Breast epithelium (tissue), 4 donors: ENCODE results near the gene DHRS12. TPM values are rescaled to one million over a fixed set of nuclear protein-coding genes. Genes with fewer than 3 reads are reported as not detected.

Experiments
- DNase-seq, 2 donors: peaks; one replicate each; pipeline ENCODE4 v3.0.0-alpha.2; 2019; ENCODE audit warnings: low spot score in 2 of 2
- H3K27ac ChIP-seq, 2 donors: fragments of 200-600 bp; sonication (generic) in 1 of 2; one replicate each; pipeline ENCODE4 v1.5.1; 2016 to 2019; ENCODE audit warnings: mild to moderate bottlenecking in 1 of 2
- H3K27me3 ChIP-seq, 2 donors: fragments of 200-600 bp; sonication (generic) in 1 of 2; one replicate each; pipeline versions ENCODE4 v1.5.1 to v1.6.0; 2017 to 2019; ENCODE audit warnings: control low read depth in 1 of 2, mild to moderate bottlenecking in 1 of 2
- H3K36me3 ChIP-seq: fragments of 200-600 bp; one replicate; pipeline ENCODE4 v1.5.1; 2019
- H3K4me1 ChIP-seq, 2 donors: fragments of 200-600 bp; sonication (generic); one replicate each; pipeline ENCODE4 v1.5.1; 2016 to 2019; ENCODE audit warnings: control low read depth in 1 of 2
- H3K4me3 ChIP-seq, 3 donors: fragments of 200-600 bp; sonication (generic); 1 replicate in 2 of 3; 2 replicates in 1 of 3; pipeline ENCODE4 v1.5.1; 2016 to 2019; ENCODE audit warnings: mild to moderate bottlenecking in 3 of 3, moderate library complexity in 2 of 3
- H3K9me3 ChIP-seq, 2 donors: fragments of 200-600 bp; sonication (generic) in 1 of 2; one replicate each; pipeline ENCODE4 v1.5.1; 2016 to 2019; ENCODE audit warnings: control low read depth in 1 of 2
- CTCF ChIP-seq, 3 donors: fragments of 450-650 bp; IDR thresholded peaks; one replicate each; pipeline ENCODE4 v1.5.1; 2016 to 2017; ENCODE audit warnings: antibody characterized with exemption in 3 of 3, mild to moderate bottlenecking in 3 of 3, moderate library complexity in 3 of 3
- POLR2A ChIP-seq: fragments of 450-650 bp; IDR thresholded peaks from one replicate; pipeline ENCODE4 v1.6.1; 2016; ENCODE audit warnings: antibody characterized with exemption, mild to moderate bottlenecking, moderate library complexity
- POLR2AphosphoS5 ChIP-seq, 3 donors: sonication (generic); formaldehyde crosslinking; IDR thresholded peaks; one replicate each; pipeline ENCODE4 v1.6.1; 2017; ENCODE audit warnings: antibody characterized with exemption in 3 of 3
- intact Hi-C: fragments of 100-400 bp; cut with DNase I; formaldehyde crosslinking; loops from one replicate; pipeline ENCODE4 v1.15.1; 2023; ENCODE audit warnings: low total_unique reads
- total RNA-seq, 3 donors: library from RNA; depleted of rRNA; stranded (reverse); fragments of >200 nt; gene quantifications; one replicate each; pipeline ENCODE4 v1.1.0, GENCODE V29; 2016

The DHRS12 gene, protein sequence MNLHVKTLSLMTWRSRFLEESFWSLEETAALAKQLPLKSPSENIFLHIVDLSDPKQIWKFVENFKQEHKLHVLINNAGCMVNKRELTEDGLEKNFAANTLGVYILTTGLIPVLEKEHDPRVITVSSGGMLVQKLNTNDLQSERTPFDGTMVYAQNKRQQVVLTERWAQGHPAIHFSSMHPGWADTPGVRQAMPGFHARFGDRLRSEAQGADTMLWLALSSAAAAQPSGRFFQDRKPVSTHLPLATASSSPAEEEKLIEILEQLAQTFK
- 10 to 100 TPM; 16.2 to 35.7 (median 16.4) TPM for total RNA-seq

GRCh38 chr13:51803422-51804294, at the start of gene DHRS12:
DHRS12 (minus strand) TSS chr13:51804163; CDS start chr13:51799659, 4,504 bp downstream.
- no peaks in the 10 kb centered on the region for H3K9me3 ChIP-seq
- peaks cover 6 to 19% of the 10 kb centered on the region in 2 donors for H3K4me1 ChIP-seq
- H3K4me3 ChIP-seq: peak within 1 kb of the TSS; percentile 58 to 90 (median 88)
- peak within 1 kb of the TSS; percentile 100 for H3K27ac ChIP-seq
- peak; percentile 91 to 92 for DNase-seq
- TF ChIP-seq POLR2A: peak; percentile 18
- peak; percentile 72 to 96 (median 89) for TF ChIP-seq POLR2AphosphoS5 (IDR thresholded peaks at IDR 0.05)
- peak in 1 of 3 donors; percentile 23 for TF ChIP-seq CTCF (IDR thresholded peaks at IDR 0.05)
- intact Hi-C loops: loop anchor here (10.0 kb wide), 1 partner anchor 349 kb away; the partner anchor contains the start of gene INTS6
- no peaks in the 10 kb centered on the region for H3K27me3 ChIP-seq
- H3K36me3 ChIP-seq: no peaks in the 10 kb centered on the region

DNA sequence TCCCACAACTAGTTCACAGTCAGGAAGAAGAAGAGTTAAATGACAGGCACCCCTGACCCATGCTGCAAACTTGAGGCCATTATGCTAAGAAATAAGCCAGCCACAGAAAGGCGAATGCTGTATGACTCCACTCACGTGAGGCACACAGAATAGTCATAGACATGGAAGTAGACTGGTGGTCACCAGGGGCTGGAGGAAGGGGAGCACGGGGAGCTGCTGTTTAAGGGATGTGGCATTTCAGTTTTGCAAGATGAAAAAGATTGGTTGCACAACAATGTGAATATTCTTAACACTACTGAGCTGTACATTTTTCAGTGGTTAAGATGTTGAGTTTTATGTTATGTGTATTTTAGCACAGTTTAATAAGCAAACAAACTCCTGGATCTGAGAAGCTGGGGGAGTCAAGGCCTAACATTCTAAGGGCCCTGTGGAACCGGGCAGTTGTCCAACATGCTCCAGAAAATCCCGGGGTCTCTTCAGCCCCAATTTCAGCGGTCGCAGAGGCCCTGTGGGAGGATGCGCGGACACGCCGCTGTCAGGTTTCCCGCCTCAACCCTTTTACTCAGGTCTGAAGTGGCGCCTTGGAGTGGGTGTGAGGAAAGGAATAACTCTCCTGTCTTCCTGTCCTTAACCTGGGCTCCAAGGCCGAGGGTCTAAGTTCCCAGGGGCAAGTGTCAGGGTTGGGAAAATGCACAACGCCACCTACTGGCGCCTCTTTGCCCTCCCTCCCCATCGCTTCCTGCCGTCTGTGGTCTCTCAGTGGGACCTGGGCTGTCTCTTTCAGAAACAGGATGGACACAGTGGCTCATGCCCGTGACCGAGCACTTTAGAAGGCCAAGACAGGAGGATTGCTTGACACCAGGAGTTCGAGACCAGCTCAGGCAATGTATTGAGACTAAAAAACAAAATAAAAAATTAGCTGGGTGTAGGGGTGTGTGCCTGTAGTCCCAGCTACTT, 45.5 kb upstream of the DHRS12 start:
- DNase-seq: no peak
- intact Hi-C loops: no loop called here

GRCh38 chr13:51848674-51849073, 44.7 kb upstream of the DHRS12 start:
- Histone ChIP-seq H3K27me3 (no peaks in the 10 kb centered on the region), H3K4me1 (no peaks in the 10 kb centered on the region), H3K4me3 (no peak overlapping the region), H3K27ac (no peak overlapping the region), H3K9me3 (no peaks in the 10 kb centered on the region), H3K36me3 (no peaks in the 10 kb centered on the region)
- no peak for DNase-seq
- TF ChIP-seq CTCF (IDR thresholded peaks at IDR 0.05) (no peak), POLR2A (no peak), POLR2AphosphoS5 (IDR thresholded peaks at IDR 0.05) (no peak)
- intact Hi-C loops: no loop called here

More for the DNA sequence above, 45.5 kb upstream of the DHRS12 start:
- no peak for TF ChIP-seq POLR2AphosphoS5 (IDR thresholded peaks at IDR 0.05)
- TF ChIP-seq POLR2A: no peak
- no peak for TF ChIP-seq CTCF (IDR thresholded peaks at IDR 0.05)
- Histone ChIP-seq H3K4me3 (no peak overlapping the region), H3K4me1 (no peaks in the 10 kb centered on the region), H3K27me3 (no peaks in the 10 kb centered on the region), H3K36me3 (no peaks in the 10 kb centered on the region), H3K27ac (no peak overlapping the region), H3K9me3 (no peaks in the 10 kb centered on the region)

- H3K4me3 ChIP-seq: no peak overlapping the region
- TF ChIP-seq POLR2A (no peak), POLR2AphosphoS5 (IDR thresholded peaks at IDR 0.05) (no peak), CTCF (IDR thresholded peaks at IDR 0.05) (no peak)
- H3K36me3 ChIP-seq: no peaks in the 10 kb centered on the region
- H3K9me3 ChIP-seq: no peaks in the 10 kb centered on the region
- H3K27me3 ChIP-seq: no peaks in the 10 kb centered on the region
- no peak overlapping the region for H3K27ac ChIP-seq
- intact Hi-C loops: no loop called here
- H3K4me1 ChIP-seq: no peaks in the 10 kb centered on the region
- no peak for DNase-seq
Observed at GRCh38 chr13:51846756-51847155, 42.8 kb upstream of the DHRS12 start.
